Lower leg skin (tissue), 4 donors: ENCODE measurements around the gene FLT1. TPM values are rescaled to one million over a fixed set of nuclear protein-coding genes. Genes with fewer than 3 reads are reported as not detected.

ENCODE experiments used
- DNase-seq, 2 donors: peaks; one replicate each; pipeline ENCODE4 v3.0.0-alpha.2; 2019; ENCODE audit warnings: low spot score in 2 of 2
- H3K4me3 ChIP-seq: fragments of 200-600 bp; sonication (generic); 2 replicates; pipeline ENCODE4 v1.5.1; 2017; ENCODE audit warnings: mild to moderate bottlenecking, low read depth; ENCODE audit not compliant: poor library complexity, severe bottlenecking
- CTCF ChIP-seq, 3 donors: fragments of 450-650 bp; IDR thresholded peaks; one replicate each; pipeline ENCODE4 v1.5.1; 2016; ENCODE audit warnings: antibody characterized with exemption in 3 of 3, mild to moderate bottlenecking in 3 of 3, moderate library complexity in 2 of 3
- POLR2A ChIP-seq, 2 donors: fragments of 450-650 bp; IDR thresholded peaks; one replicate each; pipeline ENCODE4 v1.6.1; 2016 to 2017; ENCODE audit warnings: antibody characterized with exemption in 2 of 2, mild to moderate bottlenecking in 1 of 2, moderate library complexity in 1 of 2
- WGBS, 2 donors: methylation state at CpG; one replicate each; pipeline ENCODE4 v1.1.5; 2018; 5-methylcytosine and 5-hydroxymethylcytosine counted together
- intact Hi-C: fragments of 100-400 bp; cut with DNase I; formaldehyde crosslinking; loops from one replicate; pipeline ENCODE4 v1.15.0; 2023; ENCODE audit warnings: low total_unique reads
- total RNA-seq, 4 donors: library from RNA; depleted of rRNA; stranded (reverse); fragments of >200 nt; gene quantifications; one replicate each; pipeline ENCODE4 v1.1.0, GENCODE V29; 2016

The FLT1 gene
- total RNA-seq, 4 donors from 2014 or later: 5.3 to 16.3 (median 9.7) TPM

DNA sequence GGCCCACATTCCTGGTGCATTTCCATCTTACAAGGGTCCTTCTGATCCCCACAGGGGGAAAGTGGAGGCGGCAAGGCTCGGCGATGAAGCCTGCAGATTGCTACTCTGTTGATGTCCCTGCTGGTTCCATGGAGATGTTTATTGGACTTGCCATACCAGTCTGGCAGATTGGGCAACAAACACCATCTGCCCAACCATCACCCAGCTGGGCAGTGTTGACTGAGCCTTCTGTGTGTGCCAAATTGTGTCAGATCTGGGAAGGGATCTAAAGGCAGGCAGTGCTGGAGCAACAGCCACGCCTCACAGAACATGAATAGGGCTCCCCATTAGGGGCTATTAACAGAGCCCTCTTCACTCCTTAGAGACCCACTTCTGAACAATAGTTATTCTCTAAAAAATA is 35.0 kb downstream of the FLT1 start:
- WGBS, 2 donors: 88 to 96% methylated on average over 4 of the region's 4 CpGs
- no peak for DNase-seq
- H3K4me3 ChIP-seq: no peak overlapping the region
- intact Hi-C loops: no loop called here
- no peak for TF ChIP-seq CTCF (IDR thresholded peaks at IDR 0.05)
- no peak for TF ChIP-seq POLR2A (IDR thresholded peaks at IDR 0.05)

- no peak for TF ChIP-seq POLR2A (IDR thresholded peaks at IDR 0.05)
- TF ChIP-seq CTCF (IDR thresholded peaks at IDR 0.05): no peak
- intact Hi-C loops: no loop called here
- H3K4me3 ChIP-seq: no peak overlapping the region
- 66 to 70% methylated on average over 2 of the region's 2 CpGs for WGBS, 2 donors
- no peak for DNase-seq
Observed at GRCh38 chr13:28458608-28459007, 36.3 kb downstream of the FLT1 start.

DNA sequence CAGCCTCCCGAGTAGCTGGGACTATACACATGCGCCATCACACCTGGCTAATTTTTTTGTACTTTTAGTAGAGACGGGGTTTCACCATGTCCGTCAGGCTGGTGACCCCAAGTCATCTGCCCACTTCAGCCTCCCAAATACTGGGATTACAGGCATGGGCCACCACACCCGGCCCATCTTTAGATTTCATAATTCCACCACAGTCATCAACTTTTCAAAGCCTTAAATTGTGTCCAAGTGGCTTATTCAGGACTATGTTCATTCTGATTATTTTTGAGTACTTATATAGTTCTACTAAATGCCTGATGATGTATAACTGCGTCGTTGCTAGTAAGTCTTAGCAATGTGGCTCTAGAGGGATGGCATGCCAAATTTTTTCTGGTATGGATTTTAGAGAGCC is 36.9 kb downstream of the FLT1 start:
- no peak for TF ChIP-seq CTCF (IDR thresholded peaks at IDR 0.05)
- TF ChIP-seq POLR2A (IDR thresholded peaks at IDR 0.05): no peak
- 94% methylated on average over 7 of the region's 7 CpGs for WGBS, 2 donors
- intact Hi-C loops: no loop called here
- no peak overlapping the region for H3K4me3 ChIP-seq
- DNase-seq: no peak

GRCh38 chr13:28457521-28457920 is 37.4 kb downstream of the FLT1 start:
- TF ChIP-seq CTCF (IDR thresholded peaks at IDR 0.05) (no peak), POLR2A (IDR thresholded peaks at IDR 0.05) (no peak)
- no peak for DNase-seq

DNA sequence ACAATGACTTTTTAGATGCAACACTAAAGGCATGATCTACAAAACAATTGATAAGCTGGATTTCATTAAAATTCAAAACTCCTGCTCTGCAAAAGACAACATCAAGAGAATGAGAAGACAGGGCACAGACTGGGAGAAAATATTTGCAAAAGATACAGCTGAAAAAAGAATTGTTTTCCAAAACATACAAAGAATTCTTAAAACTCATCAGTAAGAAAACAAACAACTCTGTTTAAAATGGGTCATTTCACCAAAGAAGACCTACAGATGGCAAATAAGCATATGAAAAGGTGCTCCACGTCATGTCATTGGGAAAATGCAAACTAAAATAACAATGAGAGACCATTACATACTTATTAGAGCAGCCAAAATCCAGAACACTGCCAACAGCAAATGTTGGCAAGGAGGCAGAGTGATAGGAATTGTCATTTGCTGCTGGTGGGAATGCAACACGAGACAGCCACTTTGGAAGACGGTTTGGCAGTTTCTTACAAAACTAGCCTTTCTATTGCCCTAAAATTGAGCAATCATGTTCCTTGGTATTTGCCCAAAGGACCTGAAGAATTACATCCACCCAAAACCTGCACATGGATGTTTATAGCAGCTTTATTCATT is 39.2 kb downstream of the FLT1 start:
- H3K4me3 ChIP-seq: no peak overlapping the region
- intact Hi-C loops: no loop called here
- no peak for TF ChIP-seq POLR2A (IDR thresholded peaks at IDR 0.05)
- TF ChIP-seq CTCF (IDR thresholded peaks at IDR 0.05): no peak
- DNase-seq: no peak
- WGBS, 2 donors: 56 to 66% methylated on average over 3 of the region's 3 CpGs

More at GRCh38 chr13:28457521-28457920, 37.4 kb downstream of the FLT1 start:
- H3K4me3 ChIP-seq: no peak overlapping the region
- intact Hi-C loops: no loop called here

GRCh38 chr13:28452755-28453154 is 42.2 kb downstream of the FLT1 start:
- intact Hi-C loops: no loop called here
- DNase-seq: no peak
- TF ChIP-seq POLR2A (IDR thresholded peaks at IDR 0.05) (no peak), CTCF (IDR thresholded peaks at IDR 0.05) (no peak)
- H3K4me3 ChIP-seq: no peak overlapping the region
